ENCODE results near the gene PMM1.
"Not testable (repeated sequence)": the region's sequence is repeated elsewhere in the genome, so short reads cannot be mapped to it uniquely, and the experiment has no call there.

PMM1 gene

DNA sequence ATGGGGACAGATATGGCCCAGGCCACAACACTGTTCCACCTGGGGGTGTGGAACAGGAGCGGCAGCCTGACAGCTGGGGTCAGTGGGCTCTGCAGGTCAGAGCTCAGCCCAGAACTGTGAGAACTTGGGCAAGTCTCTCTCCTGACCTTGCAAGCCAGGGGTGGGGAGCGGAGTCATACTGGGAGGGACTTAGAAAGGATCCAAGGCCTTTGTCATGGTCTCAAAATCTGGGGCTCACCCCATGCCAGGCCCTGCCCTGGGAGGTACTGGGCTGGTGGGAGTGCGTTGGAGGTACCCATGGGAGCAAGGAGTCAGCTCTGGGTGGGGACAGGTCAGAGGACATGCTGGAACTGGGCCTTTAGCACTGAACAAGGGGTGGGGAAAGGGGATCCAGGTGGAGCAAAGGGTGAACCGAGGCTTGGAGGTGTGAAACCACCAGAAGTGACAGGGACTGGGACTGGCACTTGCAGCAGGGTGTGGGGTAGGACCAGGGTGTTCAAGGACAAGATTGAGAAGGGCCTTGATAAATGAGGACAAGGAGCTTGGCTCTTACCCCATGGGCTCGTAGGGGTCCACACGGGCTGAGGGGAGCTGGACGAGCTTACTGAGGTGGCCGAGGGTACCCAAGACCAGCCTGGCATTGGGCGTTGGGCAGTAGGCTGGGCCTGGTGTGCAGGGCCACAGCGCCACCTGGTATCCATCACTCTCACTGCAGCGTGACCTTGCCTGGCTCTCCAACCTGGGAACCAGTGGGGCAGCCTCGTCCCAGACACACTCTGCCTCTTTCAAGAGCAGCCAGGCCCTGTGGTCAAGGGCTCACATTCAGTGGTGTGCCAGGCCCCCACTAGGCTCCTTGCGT, 7.4 kb upstream of the PMM1 start:
- DNase-seq (ENCODE audit: low spot score): peak; percentile 53

DNA sequence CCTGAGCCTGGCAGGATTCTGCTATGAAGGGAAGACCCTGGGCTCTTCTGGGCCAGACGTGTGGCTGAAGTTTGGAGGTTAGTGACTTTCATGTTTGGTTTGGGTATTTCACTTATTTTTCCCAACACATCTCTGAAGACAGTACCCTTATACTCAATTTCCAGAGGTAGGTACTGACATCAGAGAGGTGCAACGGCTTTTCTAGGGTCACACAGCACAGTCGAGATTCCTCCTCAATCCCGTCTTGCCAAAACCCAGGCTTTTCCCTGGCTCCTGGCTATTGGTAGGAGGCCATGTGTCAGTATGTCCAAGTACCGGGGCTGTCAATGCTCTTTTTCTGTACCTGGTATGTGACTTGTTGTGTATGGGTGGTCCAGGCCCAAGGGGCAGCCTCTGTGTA, 6.1 kb upstream of the PMM1 start:
- no peak for DNase-seq (ENCODE audit: low spot score)

GRCh38 chr22:41593336-41593960, 3.8 kb upstream of the PMM1 start:
- DNase-seq (ENCODE audit: low spot score): not testable (repeated sequence)

DNA sequence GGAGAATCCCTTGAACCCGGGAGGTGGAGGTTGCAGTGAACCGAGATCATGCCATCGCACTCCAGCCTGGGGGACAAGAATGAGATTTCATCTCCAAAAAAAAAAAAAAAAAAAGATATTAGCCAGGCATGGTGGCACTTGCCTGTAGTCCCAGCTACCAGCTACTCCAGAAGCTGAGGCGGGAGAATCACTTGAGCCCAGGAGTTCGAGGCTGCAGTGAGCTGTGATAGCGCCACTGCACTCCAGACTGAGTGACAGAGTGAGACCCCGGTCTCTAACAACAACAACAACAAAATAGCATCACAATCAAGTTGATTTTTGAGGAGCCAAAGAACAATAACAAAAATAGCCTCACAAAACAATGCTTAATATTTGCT, 2.3 kb downstream of the PMM1 start:
- DNase-seq (ENCODE audit: low spot score): no peak

DNA sequence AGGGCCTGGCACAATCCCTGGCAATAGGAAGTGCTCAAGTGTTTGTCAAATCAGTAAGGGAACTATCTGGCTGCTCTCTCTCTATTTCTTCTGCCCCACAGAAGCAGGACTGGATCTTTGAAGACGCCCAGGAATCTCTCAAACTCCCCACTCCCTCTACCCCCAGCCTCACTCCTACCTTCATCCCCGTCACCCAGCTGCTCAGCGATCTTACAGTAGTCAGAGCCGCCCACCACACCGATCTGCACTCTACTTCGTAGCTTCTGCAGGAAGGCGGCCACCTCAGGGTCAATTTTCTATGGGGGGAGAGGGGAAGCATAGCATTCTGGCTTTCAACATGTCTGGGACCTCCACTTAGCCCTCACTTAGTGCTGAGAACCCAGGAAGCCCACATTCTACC, 3.7 kb downstream of the PMM1 start:
- no peak for DNase-seq (ENCODE audit: low spot score)

DNA sequence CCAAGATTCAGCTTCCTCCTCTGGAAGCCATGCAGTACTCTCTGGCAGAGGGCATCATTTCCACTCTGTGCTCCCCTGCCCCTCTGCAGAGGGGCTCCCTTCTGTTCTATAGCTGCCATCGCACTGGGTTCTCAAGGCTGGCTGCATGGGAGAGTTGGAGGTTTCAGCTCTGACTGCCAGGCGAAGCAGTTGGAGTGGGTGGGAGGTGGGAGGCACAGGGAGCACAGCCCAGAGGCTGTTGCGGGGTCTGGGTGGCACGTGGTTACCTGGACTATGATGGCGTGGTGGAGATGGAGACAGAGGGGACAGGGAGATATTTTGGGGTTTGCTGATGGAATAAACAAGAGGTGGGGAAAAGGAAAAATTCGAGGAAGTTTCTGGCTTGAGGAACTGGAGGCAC, 4.8 kb downstream of the PMM1 start:
- no peak for DNase-seq (ENCODE audit: low spot score)

- no peak for DNase-seq (ENCODE audit: low spot score)
These were observed 6.9 kb downstream of the PMM1 start for GRCh38 chr22:41582694-41583093.

GRCh38 chr22:41579997-41580355, 9.7 kb downstream of the PMM1 start:
- no peak for DNase-seq (ENCODE audit: low spot score)

GRCh38 chr22:41579297-41579996, 10.2 kb downstream of the PMM1 start:
- no peak for DNase-seq (ENCODE audit: low spot score)

DNA sequence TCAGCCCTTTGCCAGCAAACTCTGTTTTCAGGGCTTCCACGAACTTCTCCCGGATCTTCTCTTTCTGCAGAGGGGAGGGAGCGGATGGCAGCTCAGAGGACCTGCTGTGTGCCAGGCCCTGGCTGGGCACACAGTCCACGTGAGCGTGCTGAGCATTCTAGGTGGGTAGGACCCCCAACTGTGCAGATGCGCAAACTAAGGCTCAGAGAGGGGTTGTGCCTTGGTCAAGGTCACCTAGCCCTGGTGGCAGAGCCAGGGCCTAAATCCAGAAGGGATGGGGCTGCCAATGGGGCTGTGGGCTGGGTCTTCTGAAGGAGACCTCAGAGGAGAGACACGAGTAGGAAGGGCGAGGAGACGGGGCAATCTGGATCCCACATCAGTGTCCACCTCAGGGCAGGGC, 10.8 kb downstream of the PMM1 start:
- DNase-seq (ENCODE audit: low spot score): no peak

- no peak for DNase-seq (ENCODE audit: low spot score)
These were observed 11.5 kb downstream of the PMM1 start for GRCh38 chr22:41578114-41578513.

DNA sequence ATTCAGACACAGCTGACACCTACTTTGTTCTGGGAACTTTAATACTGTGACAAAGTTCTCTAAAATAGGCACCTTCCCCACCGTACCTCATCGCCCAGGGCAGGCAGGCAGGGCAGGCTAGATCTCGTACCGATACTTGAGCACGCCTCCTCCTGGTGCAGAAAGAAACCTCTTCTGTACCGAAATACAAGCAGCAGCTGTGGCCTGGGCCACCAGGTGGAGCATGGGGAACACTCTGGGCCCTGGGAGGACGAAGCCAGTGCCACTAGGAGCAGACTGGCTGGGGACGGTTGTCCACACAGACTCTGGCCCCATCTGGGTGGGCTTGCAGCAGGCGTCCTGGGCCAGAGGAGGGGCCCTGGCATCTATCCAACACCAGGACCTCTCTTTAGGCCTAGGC, 12.8 kb downstream of the PMM1 start:
- DNase-seq (ENCODE audit: low spot score): peak; percentile 70

DNA sequence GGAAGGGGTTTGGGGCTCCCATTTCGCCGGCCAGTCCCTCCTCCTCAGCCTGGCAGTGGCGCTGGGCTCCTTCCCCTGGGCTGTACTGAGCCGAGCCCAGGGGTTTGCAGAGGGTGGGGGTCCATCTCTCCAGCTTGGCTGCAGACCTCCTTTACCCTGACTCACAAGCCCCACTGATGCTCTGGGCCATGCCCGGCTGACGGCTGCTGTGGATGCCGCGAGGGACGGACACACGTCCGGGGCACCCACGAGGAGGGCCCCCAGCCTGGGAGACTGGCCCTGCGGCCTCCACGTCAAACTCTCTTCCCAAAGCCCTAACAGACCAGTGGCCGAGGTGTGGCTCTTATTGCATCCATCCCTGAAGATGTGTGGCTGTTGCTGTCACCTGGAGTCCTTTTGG, 14.1 kb downstream of the PMM1 start:
- no peak for DNase-seq (ENCODE audit: low spot score)

DNA sequence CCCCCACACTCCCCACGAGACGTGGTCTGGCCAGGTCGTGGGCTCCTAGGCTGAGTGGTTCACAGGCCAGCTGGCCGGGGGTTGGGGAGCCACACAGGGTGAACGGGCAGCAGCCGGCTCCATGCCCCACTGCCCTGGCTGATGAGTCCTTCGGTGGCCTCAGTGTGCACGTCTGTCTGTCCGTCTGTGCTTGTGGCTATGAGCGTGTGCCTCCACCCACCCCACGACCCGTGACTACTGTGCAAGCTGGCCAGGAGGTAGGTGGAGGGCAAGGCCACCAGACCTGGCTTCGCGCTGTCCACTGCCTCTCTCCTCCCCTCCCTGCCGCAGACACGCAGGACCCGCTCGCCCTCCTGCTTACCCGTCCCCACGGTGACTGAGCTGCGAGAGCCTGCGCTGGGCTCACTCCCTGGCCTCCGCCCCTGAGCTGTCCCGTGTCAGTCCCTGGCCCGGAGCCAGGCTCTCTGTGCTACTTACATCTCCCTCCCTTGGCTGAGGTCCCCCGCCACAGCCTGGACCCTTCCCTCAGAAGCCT, 14.7 kb downstream of the PMM1 start:
- peak; percentile 65 for DNase-seq (ENCODE audit: low spot score)

DNA sequence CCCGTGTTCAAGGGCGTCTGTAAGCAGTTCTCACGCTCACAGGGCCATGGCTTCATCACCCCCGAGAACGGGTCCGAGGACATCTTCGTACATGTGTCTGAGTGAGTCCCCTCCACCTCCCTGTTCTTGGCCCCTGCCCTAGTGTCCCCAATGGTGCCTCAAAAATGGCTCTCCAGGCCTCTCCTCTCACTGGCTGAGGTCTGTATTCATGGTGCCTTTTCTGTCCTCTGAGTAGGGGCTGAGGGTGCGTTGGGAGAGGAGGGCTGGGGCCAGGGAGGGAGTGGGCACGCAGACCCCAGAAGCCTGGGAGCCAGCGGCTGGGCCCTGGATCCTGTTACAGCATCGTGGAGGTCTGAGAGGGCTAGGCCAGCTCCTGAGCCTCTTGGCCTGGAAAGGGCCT, 16.0 kb downstream of the PMM1 start:
- DNase-seq (ENCODE audit: low spot score): no peak

- not testable (repeated sequence) for DNase-seq (ENCODE audit: low spot score)
These were observed 17.3 kb downstream of the PMM1 start for GRCh38 chr22:41572305-41572704.

GRCh38 chr22:41571786-41572185, 17.9 kb downstream of the PMM1 start:
- DNase-seq (ENCODE audit: low spot score): no peak

DNA sequence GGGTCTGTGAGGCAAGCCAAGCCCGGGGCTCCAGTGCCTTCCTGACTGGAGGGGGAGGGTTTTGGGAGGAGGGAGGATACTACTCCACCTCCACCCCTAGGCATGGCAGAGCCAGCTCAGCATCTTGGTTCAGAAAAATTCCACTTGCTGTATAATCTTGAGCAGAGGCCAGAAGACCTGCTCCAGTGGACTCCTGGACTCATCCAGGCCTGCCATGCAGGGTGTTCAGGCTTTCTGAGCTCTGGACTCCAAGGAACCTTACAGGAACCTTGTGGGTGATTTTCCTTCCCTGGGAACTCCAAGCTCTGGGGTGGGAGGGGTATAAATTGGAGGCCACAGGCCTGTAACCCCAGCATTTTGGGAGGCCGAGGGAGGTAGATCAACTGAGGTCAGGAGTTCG, 19.4 kb downstream of the PMM1 start:
- no peak for DNase-seq (ENCODE audit: low spot score)

DNA sequence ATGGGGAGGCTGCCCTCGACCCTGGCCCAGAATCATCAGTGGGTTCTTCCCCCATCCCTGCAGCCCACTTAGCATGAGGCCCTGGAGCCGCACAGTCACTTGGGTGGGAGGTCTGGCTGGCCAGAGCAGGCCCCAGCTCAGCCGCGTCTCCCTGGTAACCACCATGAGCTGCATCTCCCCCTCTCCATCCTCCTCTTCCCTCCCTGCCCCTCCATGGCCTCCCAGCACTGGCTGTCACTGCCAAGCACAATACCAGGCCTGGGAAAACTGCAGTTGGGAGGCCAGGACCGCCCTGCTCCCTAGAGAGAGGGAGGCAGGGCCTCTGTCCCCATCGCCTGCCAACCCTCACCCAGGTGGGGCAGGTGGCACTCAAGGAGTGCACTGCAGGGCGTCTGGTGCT, 20.8 kb downstream of the PMM1 start:
- DNase-seq (ENCODE audit: low spot score): no peak

GRCh38 chr22:41567512-41567768, 22.2 kb downstream of the PMM1 start:
- DNase-seq (ENCODE audit: low spot score): no peak

DNA sequence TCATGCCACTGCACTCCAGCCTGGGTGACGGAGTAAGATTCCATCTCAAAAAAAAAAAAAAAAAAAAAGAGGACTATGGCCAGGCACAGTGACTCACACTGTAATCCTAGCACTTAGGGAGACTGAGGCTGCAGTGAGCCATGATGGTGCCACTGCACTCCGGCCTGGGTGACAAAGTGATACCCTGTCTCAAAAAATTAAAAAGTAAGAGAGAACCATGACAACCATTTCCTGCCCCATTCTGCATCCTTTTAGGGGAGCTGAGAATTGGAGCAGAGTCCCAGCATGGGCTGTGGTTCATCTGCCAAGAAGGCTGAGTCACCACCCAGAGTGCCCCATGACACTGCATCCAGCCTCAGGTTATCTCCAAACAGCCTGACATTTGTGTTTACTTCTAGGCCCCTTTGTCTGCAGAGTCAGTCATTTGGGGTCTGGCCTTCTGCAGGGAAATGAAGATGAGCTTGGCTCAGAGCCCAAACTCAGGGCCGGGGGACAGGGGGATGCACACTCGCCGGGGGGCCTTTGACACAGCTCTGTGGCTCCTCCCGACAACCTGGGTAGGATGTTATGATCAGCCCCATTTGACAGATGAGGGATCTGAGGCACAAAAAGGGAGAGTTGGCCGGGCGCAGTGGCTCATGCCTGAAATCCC, 24.1 kb downstream of the PMM1 start:
- peak; percentile 79 for DNase-seq (ENCODE audit: low spot score)

DNA sequence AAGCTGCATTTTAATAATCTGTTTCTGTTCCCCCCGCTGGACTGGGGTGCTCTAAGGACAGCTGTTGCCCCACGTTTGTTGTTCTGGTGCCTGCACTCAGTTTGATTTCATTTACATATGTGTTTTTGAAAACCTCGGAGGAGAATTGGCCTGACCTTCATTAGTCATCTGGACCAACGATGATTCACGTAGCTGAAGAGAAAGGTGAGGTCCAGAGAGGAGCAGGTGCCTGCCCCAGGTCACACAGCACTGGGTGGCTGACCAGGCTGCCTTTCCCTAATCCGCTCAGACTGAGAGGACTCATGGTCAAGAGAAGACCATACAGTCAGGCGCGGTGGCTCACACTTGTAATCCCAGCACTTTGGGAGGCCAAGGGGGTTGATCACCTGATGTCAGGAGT, 25.1 kb downstream of the PMM1 start:
- peak; percentile 66 for DNase-seq (ENCODE audit: low spot score)
